Stimulated activated CD4-positive, alpha-beta T cell treated with anti-CD3 and anti-CD28 coated beads, Interleukin-15, amount 100 ng/mL, for 48 hours (primary cell): Measurements from ENCODE around the gene PTPRM.

ENCODE experiments used
- DNase-seq, 2 donors: peaks; one replicate each; pipeline ENCODE4 v3.0.0-alpha.2; 2020; ENCODE audit warnings: low read depth in 2 of 2

Gene PTPRM

DNA sequence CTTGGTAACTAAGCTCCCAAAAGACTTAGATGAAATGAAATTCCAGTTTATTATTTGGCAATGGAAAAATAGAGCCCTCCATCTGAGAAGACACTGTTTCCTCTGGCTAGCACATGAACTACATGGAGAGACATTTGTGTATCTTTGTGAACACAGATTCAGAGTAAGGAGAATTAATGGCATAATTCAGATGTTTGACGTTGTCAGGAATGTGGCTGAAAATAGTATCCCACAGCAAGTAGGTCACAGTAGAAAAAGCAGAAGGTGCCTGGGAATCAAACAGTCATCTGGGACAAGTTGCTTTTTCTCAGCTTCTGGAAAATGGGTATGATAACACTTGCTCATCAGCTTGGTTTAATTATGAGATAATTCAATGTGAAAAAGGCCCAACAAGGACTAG is 288.6 kb downstream of the PTPRM start:
- DNase-seq, result no peak

DNA sequence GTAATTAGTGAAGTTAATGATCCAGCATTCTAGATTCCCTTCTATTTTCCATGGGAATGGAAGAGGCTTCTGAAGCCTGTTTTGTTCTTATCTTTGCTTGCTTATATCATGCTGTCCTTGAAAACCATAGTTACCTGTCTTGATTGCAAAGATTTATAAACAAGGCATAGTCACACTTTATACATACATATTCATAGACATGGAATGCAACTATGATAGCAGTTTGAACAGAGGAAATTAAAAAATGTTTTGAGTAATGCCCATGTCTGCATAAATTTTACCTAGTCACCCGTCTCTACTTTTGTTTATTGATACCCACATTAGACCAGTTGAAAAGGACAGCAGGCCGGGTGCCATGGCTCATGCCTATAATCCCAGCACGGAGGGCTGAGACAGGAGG is 289.0 kb downstream of the PTPRM start:
- no peak for DNase-seq

DNA sequence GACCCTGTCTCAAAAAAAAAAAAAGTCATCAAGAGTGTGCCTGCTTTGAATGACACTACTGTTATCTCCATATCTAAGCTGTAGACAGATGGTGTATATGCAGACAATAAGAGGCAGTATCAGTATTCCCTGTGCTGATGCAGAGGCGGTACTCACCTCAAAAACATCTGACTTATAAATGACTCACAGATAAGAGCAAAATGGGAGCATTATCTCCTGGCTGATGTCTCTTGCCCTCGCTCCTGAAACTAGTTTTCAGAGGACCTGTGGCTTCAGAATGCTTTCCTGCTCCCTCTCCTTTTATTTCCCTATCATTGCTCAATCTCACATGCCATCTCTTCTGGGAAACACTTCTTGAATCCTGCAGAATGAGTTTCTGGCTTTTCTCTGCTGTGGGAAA is 289.6 kb downstream of the PTPRM start:
- no peak for DNase-seq

DNA sequence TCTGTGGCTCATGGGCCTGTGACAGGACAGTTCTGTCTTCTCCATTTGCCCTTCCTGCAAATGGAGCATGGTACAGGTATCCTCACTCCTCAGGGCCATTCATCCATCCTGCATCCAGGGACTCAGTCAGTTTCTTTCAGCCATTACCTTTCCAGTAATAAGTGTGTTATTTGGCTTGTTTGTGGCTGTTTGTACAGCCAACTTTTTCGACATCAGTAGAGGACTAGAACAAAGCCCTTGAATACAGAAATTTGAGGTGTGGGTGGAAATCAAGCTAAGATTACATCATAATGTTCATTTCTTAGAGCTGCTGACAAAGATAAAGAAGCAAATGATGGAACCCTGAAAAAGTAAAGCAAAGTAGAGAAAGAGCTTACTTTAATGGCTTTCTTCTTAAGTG is 290.4 kb downstream of the PTPRM start:
- DNase-seq, result no peak

DNA sequence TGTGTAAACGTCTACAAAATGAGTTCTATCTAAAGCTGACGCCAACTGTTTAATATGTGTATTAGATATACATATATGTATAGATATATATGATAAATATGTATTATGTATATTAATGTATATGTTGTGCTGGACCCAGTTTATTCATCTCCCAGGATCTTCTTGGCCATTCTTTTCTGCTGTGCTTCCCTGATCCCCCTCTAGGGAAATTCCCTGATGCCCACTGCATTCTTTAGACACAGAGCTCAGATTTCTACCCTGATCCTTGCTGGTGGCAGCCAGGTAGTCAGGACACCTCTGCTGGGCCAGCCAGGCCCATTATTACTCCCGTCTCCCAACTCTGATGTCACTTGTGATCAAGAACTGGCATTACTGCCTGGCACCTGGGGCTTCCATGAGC is 292.0 kb downstream of the PTPRM start:
- DNase-seq, result no peak

DNA sequence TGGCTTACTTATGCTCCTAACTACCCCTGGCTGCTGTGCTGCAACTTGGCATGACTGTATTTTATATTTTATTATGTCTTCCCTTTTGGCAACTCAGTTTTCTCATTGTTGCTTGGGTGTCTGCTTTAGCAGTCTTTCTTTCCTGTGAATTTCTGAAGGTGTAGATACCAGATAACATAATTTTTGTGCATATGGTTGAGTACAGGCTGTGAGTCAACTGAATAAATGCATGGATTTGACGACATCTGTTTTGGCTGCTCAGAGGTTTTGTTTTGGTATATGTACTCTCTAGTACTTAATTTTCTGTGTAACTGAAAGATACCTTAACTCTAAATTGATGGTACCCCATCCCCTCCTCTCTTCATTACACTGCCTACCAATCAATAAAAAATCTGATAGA is 303.1 kb downstream of the PTPRM start:
- DNase-seq, result no peak

DNA sequence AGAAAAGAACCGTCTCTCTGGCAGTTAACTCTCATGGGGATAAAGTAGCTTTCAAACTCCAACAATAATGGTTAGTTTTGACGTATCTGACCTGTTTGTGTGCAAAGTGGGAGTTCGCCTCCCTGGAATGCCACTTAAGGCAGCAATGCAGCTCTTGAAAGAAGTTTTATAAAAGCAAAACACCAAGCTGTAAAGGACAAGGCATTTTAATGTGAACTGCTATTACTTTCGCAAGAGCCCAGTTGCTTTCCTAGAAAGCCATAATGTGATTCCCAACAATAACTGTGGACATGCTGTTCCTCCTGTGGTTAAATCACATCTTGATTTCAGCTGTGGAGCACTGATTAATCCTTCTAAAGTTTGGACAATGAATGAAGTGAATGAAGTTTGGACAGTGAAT is 303.7 kb downstream of the PTPRM start:
- no peak for DNase-seq

DNA sequence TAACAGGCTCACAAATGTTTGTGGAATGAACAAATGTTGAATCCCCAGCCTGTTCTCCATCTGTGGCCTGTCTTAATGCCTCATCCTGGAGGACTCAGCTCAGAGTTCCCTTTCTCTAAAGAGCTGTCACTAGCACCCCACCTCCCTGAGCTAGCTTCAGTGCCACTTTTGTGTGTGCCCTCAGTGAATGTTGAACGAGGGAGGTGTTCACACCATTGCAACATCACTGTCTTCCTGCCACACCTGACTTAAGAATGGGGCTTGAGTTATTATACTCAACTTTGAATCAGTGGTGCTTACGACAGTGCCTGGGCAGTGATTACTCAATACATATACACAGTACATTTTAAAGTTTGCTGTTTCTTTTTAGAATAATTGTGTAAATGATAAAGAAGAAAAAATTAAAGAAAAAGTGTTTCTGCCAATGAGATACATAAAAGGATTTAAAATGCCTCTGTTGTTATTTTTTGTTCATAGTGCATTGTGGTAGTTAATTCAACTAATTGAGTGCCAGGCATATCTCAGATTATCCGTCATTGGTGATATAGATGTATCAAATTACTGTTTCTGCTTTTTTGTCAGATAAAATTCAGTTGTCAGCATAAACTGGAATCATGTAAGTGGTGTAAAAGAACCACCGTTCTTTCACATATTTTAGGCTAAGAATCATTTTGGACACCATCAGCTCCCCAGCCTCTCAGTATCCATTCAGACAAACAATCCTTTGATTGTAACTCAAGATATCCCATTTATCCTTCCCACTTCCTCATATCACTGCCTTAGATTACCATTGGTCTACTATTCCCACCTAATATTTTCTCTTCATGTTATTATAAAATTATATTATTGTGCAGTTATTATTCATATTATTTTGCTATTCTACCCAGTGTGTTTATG is 304.7 kb downstream of the PTPRM start:
- DNase-seq, result no peak

DNA sequence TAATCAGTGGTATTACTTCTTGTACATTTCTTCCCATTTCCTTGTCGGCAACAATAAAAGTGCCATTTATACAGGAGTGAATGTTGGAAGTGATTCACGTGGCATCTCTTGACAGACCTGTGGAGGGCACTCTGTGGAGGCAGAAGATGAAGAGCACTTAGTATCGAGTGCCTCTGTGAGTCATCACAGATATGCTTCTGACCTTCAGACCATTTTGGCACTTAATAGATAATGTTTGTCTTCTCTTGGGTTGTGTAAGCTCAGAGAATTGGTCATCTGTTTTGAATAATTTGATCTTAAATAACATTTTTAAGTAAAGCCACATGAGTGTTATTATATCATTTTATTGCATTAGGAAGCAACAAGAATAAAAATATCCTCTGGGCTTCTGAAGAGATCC is 305.5 kb downstream of the PTPRM start:
- DNase-seq, result no peak

DNA sequence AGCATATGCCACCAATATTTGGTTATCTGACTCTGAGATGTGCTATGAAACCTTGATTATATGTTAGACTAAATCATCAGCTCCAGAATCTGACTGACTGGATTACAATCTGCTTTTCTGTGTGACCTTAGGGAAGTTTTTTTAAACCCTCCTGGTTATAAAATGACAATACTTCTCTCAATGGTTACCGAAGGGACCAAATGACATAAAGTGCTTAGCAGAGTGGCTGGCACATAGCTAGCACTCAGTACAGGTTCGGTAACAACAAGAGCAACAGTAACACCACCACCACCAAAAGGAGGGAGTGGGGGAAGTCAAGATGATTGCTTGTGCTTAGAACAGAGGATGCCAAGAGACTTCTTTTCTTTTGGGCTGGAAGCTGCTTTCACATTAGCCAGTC is 306.2 kb downstream of the PTPRM start:
- DNase-seq, result no peak

DNA sequence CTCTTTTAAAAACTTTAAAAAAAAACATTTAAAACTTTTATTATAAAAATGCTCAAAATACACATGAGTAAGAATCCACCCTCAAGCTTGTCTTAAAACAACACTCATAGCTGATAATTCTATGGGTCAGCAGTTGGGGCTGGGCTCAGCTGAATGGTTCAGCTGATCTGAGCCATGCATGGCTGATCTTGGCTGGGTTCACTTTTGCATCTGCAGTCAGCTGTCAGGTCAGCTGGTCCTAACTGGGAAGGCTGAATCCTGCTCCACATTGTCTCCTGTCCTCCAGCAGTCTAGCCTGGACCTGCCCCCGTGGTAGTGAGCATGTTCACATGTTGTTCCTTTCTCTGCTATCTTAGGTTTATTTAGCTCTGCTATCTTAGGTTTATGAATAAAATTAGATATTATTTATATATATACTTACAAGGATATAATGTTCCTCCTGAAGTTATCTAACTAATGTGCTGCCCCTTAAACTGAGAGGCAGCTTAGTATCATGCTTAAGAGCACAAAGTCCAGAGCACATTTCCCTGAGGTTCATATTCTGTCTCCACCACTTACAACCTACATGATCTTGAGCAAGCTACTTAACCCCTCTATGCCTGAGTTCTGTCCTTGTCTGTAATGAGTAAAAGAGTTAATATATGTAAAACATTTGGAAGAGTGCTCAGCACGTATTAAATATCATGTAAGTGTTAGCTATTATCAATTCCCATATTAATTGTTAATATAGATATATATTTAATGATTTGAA is 309.4 kb downstream of the PTPRM start:
- no peak for DNase-seq

DNA sequence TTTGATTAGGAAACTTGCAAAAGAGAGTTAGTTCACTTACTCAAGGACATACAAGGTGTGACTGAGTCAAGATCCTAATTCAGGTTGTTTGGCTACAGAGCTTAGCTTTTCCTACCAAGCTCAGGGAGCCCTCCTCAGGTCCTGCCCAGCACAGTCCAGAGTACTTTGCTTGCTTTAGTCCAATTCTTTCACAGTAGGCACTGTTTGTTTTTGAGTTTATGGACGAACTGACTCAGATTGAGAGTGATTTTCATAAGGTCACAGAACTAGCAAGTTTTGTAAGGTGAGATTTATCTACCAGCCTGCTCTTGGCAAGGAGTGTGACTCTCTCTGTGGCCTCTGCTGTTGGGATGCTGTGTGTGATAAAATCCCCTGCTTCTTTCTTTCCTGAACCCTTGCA is 310.5 kb downstream of the PTPRM start:
- no peak for DNase-seq

DNA sequence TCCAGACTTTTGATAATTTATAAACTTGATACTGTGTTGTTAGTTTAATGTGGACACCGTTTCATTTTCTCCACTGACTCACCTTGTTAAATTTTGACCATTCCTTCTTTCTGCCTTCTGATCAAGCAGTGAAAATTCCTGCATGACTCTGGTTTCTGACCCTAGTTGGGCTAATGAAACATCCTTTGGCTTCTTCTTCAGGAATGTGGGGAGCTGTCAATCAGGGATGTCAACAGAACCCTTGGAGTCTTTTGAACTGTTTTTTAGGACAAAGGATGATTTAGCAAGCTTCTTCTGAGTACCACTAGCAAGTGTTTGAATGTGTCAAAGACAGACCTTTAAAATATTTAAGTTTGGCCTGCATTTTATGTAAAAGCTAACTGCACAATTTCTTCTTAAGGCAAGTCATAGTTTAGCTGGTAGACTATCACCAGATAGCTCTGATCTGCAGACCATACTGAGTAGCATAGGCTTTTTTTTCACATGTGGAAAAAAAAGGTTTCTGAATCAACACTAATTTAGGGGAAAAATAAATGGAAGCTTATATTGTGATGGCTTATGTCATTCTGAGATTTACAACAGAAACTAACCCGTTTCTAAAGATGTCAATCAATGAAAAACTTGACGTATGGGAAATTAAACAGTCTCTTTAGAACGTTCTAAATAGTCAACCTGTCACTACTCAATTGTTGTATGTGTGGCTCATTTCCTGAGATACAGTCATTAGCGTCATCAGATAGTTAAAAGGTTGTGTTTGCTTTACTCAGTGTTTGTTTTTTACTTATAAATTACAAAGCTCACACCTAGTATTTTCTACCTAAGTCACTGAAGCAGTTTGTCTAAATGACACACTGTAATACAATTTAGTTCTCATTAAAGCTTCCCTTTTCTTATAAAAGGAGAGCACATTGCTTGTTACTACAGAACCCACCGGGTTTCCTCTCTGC is 311.4 kb downstream of the PTPRM start:
- DNase-seq, result no peak

DNA sequence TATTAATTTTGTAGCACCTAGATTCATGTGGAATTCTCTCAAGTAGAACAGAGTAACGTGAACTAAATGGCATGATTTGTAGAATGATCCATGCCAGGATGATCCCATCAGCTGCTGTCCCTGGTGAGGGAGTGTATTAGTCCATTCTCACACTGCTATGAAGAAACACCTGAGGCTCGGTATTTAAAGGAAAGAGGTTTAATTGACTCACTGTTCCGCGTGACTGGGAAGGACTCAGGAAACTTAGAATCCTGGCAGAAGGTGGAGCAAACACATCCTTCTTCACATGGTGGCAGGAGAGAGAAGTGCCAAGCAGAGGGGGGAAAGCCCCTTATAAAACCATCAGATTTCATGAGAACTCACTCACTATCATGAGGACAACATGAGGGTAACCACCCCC is 312.6 kb downstream of the PTPRM start:
- DNase-seq, result no peak

DNA sequence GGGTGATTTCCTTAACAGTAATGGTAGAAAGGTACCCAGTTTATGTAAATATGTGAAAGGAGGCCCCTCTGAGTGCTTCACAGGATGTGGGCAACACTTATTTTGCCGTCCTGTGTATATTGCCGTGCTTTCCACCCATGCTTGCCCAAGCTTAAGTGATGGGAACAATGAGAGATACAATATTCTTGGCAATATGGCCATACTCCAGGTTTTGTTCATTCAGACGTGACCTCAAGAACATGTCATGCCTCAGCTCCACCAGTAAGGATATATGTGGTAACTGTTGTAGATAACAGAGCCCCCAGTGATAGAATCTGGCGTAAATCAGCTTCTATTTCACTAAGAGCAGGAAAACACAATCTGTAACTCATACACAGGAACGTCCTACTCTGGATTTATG is 318.7 kb downstream of the PTPRM start:
- DNase-seq, result no peak

DNA sequence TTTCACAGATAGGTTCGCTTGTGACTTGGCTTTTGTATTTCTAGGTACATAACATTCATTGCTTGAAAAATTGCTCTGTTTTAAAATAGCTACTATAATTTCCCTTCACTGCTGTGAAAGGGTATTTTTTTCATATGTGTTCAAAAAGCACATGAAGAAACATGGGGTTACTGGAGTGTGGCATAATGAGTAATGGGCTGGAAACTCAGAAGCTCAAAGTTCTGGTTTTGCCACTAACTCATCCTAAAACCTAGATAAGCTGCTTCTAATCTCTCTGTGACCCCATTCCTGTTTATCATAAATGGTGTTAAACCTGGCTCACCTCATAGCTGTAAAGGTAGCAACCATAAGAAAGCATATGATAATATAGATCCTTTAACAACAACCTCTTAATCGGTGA is 319.3 kb downstream of the PTPRM start:
- no peak for DNase-seq

DNA sequence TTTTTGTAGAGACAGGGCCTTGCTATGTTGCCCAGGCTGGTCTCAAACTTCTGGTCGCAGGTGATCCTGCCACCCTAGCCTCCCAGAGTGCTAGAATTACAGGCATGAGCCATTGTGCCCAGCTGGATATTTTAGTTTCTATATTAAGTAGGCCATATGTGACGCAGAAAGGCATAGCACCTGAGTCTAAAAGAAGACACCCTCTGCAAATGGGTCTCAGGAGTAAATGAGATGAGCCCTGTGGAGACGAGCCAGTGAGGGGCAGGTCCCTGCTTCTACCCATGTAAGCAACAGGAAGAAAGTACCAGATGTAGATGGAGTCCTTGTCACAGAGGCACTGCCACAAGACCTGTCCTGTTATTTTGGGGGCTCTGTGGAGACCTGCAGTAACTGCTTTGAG is 322.4 kb downstream of the PTPRM start:
- DNase-seq, result no peak

DNA sequence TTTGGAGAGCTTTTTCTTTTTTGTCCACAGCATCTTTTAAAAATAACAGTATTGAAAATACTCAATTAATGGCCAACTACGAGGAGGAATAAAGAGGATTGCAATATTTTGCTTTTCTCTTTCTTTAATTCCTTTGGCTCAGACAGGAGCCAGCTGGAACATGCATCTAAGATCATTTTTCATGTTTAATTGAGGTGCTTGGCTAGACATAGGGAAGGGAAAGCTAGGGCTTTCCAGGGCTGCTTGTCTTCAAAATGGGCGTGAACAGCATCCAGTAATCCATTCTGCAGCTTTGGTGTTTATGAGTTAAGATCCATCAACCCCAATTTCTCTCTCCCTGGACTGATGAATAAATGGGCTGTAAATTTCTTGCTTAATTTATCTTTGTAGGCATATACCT is 323.0 kb downstream of the PTPRM start:
- DNase-seq, result no peak

DNA sequence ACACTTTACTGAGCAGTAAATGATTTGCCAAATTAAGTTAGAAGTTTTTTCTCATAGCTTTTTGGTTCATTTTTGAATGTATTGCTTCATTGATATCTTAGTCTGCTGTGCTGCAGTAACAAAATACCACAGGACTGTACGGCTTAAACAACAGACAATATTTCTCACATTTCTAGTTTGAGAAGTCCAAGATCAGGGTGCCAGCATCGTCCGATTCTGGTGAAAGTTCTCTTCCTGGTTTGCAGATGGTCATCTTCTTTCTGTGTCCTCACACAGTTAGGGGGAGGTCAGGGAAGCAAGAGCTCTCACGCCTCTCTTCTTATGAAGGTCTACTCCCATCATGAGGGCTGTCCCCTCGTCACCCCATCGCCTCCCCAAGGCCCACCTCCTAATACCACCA is 325.4 kb downstream of the PTPRM start:
- no peak for DNase-seq

DNA sequence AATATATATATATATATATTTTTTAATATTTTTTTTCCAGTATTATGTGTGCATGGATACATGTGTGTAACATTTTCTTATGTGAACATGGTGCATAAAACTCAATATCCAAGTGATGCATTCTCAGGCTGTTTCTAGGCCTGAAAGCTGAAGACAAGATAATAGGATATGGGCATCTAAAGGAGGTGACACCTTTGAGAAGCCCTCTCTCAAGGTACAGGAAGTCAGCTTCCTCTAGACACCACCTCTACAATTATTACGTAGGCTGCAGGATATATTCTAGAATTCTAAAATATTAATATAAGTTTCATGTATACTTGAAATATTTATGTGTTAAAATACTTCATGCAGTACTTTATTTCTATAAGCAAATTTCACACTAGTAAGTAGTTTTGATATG is 327.5 kb downstream of the PTPRM start:
- DNase-seq, result no peak

DNA sequence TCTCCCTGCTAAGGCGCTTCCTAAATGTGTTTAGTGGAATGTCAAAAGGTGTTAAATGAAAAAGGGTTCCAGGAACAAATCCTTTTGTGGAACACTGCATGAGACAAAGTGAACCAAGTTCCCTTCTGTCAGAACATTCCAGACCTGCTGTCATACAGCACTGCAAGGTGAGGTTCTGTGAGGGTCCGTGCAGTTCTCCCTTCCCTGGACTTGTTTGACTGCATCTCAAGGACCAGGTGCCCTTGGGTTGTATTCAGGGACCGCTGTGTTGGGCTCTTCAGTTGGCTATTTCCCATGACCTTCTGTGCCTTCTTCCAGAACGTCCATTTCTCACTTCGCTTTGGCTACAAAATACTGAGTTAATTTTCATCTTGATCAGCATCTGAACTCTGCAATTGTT is 328.2 kb downstream of the PTPRM start:
- DNase-seq, result no peak

DNA sequence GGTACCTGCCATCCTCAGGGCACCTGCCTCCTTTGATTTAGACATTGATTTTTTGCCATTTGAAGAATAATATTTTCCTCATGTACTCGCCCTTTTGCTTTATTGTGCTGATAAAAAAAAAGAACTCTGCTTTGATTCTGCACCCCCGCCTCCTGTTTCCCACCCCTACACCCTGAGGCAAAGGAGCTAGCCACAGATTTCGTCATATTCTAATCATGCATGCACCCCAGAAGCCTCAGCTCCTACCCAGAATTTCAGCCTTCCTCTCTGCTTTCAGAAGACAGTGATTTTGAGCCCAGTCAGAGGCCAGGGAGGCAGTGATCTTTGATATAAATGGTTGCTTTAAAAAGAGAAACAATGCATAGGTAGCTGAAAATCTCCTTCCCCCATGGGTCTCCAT is 329.0 kb downstream of the PTPRM start:
- DNase-seq, result no peak
